ENCODE results near the gene CUL2. TPM values are rescaled to one million over a fixed set of nuclear protein-coding genes. Genes with fewer than 3 reads are reported as not detected.
"Not testable (repeated sequence)": the region's sequence is repeated elsewhere in the genome, so short reads cannot be mapped to it uniquely, and the experiment has no call there.

CUL2 gene
- total RNA-seq, 1 donor: 34.1 TPM

DNA sequence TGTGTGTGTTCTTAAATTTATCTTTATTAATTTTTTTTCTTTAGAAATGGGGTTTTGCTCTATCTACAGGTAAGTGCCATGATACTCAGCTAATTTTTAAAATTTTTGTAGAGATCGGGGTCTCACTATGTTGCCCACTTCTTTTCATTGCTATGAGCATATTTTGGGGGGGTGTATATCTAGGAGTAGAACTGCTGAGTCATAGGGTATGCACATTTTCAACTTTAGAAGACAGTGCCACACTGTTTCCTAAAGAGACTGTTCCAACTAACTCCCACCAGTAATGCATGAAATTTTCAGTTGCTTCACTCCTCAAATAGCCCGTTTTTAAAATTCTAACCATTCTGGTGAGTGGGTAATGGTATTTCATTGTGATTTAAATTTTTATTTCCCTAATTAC lies 108.3 kb downstream of the CUL2 start:
- no peak for DNase-seq (ENCODE audit: low read depth)
- H3K4me3 ChIP-seq (ENCODE audit: low read depth, low read length): no peak overlapping the region
- TF ChIP-seq, protein P1, sequence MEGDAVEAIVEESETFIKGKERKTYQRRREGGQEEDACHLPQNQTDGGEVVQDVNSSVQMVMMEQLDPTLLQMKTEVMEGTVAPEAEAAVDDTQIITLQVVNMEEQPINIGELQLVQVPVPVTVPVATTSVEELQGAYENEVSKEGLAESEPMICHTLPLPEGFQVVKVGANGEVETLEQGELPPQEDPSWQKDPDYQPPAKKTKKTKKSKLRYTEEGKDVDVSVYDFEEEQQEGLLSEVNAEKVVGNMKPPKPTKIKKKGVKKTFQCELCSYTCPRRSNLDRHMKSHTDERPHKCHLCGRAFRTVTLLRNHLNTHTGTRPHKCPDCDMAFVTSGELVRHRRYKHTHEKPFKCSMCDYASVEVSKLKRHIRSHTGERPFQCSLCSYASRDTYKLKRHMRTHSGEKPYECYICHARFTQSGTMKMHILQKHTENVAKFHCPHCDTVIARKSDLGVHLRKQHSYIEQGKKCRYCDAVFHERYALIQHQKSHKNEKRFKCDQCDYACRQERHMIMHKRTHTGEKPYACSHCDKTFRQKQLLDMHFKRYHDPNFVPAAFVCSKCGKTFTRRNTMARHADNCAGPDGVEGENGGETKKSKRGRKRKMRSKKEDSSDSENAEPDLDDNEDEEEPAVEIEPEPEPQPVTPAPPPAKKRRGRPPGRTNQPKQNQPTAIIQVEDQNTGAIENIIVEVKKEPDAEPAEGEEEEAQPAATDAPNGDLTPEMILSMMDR (IDR thresholded peaks at IDR 0.05; ENCODE audit: insufficient read depth, low read length): no peak

DNA sequence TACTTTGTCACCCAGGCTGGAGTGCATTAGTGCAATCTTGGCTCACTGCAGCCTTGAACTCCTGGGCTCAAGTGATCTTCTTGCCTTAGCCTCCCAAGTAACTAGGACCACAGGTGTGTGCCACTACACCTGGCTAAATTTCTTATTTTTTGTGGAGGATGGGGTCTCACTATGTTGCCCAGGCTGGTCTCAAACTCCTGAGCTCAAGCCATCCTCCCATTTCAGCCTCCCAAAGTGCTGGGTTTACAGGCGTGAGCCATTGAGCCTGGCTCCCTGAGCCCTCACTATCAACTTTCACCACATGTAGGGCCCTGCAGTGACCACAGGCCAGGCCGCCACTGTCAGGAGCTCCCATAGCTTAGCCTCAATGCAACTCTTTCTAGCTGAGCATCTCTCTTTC lies 110.2 kb downstream of the CUL2 start:
- TF ChIP-seq, protein P1 (IDR thresholded peaks at IDR 0.05; ENCODE audit: insufficient read depth, low read length): no peak
- no peak overlapping the region for H3K4me3 ChIP-seq (ENCODE audit: low read depth, low read length)
- DNase-seq (ENCODE audit: low read depth): no peak

DNA sequence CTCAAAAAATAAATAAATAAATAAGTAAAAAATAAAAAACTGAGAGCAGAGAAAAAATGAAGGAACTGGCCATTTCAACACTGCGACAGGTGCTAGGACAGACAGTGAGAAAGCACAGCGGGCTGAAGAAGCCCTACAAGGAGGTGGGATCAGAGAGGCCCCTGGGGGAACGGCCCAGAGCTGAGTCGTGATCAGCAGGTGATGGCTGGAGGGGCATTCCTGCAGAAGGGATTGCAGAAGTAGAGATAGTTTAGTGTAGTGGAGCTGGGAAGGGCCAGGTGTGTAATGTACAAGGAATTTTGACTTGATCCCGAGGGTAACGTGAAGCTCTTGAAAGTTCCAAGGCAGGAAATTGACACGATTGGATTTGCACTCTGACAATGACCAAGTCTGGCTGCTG lies 112.1 kb downstream of the CUL2 start:
- DNase-seq (ENCODE audit: low read depth): no peak
- TF ChIP-seq, protein P1 (IDR thresholded peaks at IDR 0.05; ENCODE audit: insufficient read depth, low read length): no peak
- H3K4me3 ChIP-seq (ENCODE audit: low read depth, low read length): no peak overlapping the region

DNA sequence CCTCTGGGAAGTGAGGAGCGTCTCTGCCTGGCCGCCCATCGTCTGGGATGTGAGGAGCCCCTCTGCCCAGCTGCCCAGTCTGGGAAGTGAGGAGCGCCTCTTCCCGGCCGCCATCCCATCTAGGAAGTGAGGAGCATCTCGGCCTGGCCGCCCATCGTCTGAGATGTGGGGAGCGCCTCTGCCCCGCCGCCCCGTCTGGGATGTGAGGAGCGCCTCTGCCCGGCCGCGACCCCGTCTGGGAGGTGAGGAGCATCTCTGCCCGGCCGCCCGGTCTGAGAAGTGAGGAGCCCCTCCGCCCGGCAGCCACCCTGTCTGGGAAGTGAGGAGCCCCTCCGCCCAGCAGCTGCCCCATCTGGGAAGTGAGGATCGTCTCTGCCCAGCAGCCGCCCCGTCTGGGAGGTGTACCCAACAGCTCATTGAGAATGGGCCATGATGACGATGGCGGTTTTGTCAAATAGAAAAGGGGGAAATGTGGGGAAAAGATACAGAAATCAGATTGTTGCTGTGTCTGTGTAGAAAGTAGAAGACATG lies 113.7 kb downstream of the CUL2 start:
- DNase-seq (ENCODE audit: low read depth): not testable (repeated sequence)

DNA sequence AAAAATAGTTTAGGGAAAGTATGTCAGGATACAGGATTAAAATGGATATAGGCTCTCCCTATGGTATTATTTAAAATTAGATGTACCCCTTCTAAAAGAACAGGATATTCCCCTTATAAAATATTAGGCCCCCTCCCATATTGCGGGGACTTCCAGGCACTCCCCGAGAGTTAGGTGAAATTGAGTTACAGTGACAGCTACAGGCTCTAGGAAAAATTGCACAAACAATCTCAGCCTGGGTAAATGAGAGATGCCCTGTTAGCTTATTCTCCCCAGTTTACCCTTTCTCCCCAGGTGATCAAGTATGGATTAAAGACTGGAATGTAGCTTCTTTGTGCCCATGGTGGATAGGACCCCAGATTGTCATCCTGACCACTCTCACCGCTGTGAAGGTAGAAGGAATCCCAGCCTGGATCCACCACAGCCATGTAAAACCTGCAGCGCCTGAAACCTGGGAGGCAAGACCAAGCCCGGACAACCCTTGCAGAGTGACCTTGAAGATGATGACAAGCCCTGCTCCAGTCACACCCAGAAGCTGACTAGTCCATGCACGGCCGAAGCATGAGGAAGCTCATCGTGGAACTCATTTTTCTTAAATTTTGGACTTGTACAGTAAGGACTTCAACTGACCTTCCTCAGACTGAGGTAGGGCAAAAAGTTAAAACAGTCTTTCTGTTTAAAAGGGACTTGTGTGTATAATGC lies 115.6 kb downstream of the CUL2 start:
- not testable (repeated sequence) for DNase-seq (ENCODE audit: low read depth); H3K4me3 ChIP-seq (ENCODE audit: low read depth, low read length)

More for the DNA sequence above, 113.7 kb downstream of the CUL2 start:
- not testable (repeated sequence) for H3K4me3 ChIP-seq (ENCODE audit: low read depth, low read length)

DNA sequence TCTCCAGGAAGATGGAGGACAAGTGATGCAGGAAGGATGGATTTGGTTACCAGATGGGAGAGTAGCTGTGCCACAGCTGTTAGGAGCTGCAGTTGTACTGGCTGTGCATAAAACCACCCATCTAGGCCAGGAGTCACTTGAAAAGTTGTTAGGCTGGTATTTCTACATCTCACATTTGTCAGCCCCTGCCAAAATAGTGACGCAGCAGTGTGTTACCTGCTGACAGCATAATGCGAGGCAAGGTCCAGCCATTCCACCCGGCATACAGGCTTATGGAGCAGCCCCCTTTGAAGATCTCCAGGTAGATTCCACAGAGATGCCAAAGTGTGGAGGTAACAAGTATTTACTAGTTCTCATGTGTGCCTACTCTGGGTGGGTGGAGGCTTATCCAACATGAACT lies 116.4 kb downstream of the CUL2 start:
- not testable (repeated sequence) for H3K4me3 ChIP-seq (ENCODE audit: low read depth, low read length); DNase-seq (ENCODE audit: low read depth)

DNA sequence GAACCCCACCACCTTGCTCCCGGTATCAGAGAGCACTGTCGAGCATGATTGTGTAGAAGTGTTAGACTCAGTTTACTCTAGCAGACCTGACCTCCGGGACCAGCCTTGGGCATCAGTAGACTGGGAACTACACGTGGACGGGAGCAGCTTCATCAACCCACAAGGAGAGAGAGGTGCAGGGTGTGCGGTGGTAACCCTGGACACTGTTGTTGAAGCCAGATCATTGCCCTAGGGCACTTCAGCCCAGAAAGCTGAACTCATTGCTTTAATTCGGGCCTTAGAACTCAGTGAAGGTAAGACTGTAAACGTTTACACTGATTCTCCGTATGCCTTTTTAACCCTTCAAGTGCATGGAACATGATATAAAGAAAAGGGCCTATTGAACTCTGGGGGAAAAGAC lies 117.0 kb downstream of the CUL2 start:
- not testable (repeated sequence) for DNase-seq (ENCODE audit: low read depth); H3K4me3 ChIP-seq (ENCODE audit: low read depth, low read length)

DNA sequence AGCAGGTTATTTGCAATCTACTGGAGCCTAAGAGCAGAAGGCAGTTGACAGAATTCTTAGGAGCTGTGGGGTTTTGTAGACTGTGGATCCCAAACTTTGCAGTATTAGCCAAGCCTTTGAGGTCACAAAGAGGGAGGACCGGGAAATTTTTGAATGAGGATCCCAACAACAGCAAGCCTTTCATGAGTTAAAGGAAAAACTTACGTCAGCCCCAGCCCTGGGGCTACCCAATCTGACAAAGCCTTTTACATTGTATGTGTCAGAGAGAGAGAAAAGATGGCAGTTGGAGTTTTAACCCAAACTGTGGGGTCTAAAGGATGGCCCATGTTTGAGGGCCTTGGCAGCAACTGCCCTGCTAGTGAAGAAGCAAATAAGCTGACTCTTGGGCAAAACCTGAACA lies 117.5 kb downstream of the CUL2 start:
- H3K4me3 ChIP-seq (ENCODE audit: low read depth, low read length); DNase-seq (ENCODE audit: low read depth): not testable (repeated sequence)

DNA sequence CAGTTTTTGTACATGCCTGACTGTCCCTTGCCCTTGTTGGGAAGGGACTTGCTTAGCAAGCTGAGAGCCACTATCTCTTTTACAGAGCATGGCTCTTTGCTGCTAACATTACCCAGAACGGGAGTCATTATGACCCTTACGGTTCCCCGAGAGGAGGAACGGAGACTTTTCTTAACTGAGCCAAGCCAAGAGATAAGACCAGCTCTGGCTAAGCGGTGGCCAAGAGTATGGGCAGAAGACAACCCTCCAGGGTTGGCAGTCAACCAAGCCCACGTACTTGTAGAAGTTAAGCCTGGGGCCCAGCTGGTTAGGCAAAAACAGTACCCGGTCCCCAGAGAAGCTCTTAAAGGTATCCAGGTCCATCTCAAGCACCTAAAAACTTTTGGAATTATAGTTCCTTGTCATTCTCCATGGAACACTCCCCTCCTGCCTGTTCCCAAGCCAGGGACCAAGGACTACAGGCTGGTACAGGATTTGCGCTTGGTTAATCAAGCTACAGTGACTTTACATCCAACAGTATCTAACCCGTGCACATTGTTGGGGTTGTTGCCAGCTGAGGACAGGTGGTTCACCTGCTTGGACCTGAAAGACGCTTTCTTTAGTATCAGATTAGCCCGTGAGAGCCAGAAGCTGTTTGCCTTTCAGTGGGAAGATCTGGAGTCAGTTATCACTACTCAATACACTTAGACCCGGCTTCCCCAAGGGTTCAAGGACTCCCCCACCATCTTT lies 118.4 kb downstream of the CUL2 start:
- DNase-seq (ENCODE audit: low read depth): peak; percentile 82
- H3K4me3 ChIP-seq (ENCODE audit: low read depth, low read length): not testable (repeated sequence)

DNA sequence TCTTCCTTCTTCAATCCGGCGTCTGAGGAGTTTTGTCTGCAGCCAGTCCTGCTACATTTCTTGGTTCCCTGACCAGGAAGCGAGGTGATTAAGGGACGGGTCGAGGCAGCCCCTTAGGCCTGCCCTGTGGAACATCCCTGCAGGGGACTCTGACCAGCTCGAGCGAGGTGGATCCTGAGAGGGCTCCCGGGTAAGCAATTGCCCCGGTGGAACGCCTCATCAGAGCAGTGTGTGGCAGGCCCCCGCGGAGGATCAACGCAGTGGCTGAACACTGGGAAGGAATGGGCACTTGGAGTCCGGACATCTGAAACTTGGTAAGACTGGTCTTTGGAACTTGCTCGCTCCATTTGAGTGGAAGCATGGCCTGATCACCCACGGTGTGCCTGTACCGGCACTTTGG lies 121.0 kb downstream of the CUL2 start:
- no peak for DNase-seq (ENCODE audit: low read depth)
- TF ChIP-seq, protein P1 (IDR thresholded peaks at IDR 0.05; ENCODE audit: insufficient read depth, low read length): no peak
- no peak overlapping the region for H3K4me3 ChIP-seq (ENCODE audit: low read depth, low read length)
